Stimulated activated CD8-positive, alpha-beta memory T cell treated with anti-CD3 and anti-CD28 coated beads, Interleukin-7, amount 100 ng/mL, for 1 hour (primary cell): ENCODE data around the gene ZNF624.
"Not testable (repeated sequence)": the region's sequence is repeated elsewhere in the genome, so short reads cannot be mapped to it uniquely, and the experiment has no call there.

Experiments used
- DNase-seq, 2 donors: peaks; one replicate each; pipeline ENCODE4 v3.0.0-alpha.2; 2020; ENCODE audit warnings: low read depth in 2 of 2

The ZNF624 gene

GRCh38 chr17:16653367-16654041, at the start of gene ZNF624:
ZNF624 (minus strand) TSS chr17:16653850.
- peak; percentile 69 to 73 for DNase-seq

DNA sequence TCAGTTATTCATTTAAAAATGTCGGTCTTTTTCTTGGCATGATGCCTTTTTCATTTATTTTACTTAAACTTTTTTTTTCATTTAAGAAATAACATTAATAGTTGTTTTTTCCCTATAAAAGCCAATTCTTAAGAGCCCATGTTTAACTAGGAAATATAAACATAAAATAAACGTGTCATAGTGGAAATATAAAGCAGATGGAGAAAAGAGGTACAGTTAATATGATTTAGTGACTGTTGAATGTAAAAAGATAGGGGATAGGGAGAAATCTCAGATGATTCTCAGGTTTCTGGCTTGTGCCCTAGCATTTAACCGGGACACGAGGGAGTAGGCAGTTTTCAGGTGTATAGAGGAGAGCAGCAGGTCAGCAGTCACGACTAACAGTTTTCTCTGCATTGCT, 44.0 kb upstream of the ZNF624 start:
- not testable (repeated sequence) for DNase-seq

GRCh38 chr17:16690447-16690846, 36.8 kb upstream of the ZNF624 start:
- DNase-seq: not testable (repeated sequence)

DNA sequence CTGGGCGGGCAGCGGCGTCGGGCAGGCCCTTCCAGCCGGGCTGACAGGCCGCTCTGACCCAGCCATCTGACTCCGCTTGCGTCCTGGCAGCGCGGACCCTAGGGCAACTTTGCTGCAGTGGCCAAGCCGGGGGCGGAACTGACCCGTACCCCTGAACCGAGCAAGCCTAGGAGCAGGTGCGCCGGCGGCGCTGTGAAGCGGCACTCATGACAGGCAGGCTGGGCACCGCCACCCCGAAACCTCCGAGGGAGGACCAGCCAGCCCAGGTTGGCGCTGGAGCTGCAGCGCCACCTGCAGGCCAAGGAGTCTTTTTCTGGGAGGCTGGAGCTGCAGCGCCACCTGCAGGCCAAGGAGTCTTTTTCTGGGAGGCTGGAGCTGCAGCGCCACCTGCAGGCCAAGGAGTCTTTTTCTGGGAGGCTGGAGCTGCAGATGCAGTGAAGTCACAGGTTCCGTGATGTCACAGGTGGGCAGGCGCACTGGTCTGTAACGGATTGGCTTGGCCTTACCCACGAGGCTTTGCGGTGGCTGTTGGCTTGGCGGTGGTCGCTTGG, 36.2 kb upstream of the ZNF624 start, which contains the start of gene CCDC144A:
TSS of gene CCDC144A (plus strand) at position 511 of the 551 bp plus-strand sequence. CDS start 160 bp downstream, outside the sequence.
- DNase-seq: peak in 1 of 2 donors; percentile 13

- DNase-seq: not testable (repeated sequence)
These were observed 33.5 kb upstream of the ZNF624 start for GRCh38 chr17:16687151-16687550.

GRCh38 chr17:16686019-16686418, 32.4 kb upstream of the ZNF624 start:
- DNase-seq: not testable (repeated sequence)

DNA sequence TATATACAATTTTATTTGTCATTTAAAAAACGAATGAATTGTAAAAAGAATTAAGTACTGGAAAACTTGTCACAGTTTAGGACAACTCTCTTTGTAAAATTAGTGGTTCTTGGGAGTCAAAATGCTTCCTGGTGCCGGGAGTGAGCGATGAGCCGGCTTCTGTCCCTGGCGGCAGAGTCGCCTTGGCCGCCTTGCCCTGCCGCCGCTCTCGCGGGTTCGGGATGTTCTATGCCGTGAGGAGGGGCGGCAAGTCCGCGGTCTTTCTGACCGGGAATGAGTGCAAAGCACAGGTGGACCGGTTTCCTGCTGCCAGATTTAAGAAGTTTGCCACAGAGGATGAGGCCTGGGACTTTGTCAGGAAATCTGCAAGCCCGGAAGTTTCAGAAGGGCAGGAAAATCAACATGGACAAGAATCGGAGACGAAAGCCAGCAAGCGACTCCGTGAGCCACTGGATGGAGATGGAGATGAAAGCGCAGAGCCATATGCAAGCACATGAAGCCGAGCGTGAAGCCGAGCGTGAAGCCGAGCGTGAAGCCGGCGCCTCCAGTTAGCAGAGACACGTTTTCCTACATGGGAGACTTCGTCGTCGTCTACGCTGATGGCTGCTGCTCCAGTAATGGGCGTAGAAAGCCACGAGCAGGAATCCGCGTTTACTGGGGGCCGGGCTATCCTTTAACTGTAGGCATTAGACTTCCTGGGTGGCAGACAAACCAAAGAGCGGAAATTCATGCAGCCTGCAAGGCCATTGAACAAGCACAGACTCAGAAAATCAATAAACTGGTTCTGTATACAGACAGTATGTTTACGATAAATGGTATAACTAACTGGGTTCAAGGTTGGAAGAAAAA, 29.9 kb upstream of the ZNF624 start:
- not testable (repeated sequence) for DNase-seq

DNA sequence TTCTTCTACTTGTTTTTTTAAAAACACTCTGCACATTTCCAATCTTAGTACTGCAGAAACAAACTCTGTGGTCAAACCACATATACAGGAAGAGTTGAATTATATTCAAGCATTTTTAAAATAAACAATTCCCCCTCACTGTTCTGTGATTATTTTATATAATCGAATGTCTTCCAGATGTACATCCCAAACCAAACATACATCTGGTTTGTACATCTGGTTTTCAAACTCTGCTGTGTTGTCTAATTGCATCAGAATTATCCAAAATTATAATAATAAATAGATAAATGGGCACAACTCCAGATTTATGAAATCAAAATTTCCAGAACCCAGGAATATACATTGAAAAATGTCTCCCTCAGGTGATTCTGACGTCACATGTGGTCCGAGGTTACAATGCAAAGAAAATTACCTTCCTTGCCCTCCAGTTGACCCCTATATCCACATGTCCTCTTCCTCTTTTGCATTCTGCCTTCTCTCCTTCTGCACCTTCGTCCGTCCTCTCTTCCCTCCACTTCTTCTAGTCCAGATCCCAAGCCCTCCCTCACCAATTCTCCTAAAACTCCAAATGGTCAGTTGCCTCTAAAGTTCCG, 23.1 kb upstream of the ZNF624 start:
- DNase-seq: no peak

- not testable (repeated sequence) for DNase-seq
These were observed 13.4 kb upstream of the ZNF624 start for GRCh38 chr17:16666907-16667636.

DNA sequence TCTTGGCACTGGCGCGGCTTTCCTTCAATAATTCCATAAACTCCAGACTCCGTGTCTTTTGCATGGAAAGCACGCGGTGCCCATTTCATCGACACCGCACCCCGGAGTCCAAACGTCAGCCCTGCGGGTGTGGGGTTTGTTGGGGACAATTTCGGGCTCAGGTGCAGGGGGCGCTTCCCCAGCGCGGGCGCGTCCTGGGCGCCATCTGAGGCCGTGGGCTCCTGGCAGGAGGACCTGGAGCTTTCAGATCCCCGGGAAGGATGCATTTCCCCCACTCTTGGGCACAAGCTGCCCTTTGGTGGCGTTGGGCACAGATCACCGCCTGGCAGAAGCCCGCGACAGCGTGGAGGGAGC, 12.9 kb upstream of the ZNF624 start:
- DNase-seq: not testable (repeated sequence)

GRCh38 chr17:16662936-16663335, 9.3 kb upstream of the ZNF624 start:
- no peak for DNase-seq

DNA sequence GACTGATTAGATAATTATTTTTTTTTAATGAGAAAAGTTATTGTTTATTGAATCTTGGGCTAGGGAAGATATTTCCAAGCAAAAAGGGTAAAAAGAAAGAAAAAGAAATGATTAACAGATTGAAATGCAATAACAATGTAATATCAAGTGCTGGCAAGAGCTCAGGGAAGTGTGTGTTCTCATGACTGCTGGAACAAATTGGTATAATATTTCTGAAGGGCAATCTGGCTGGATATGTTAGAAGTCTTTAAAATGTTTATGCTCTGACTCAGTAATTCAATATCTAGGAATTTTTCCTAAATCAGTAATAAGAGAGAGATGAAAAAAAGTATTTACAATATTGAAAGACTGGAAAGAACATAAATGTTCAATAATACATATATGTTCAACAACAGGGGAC, 7.6 kb upstream of the ZNF624 start:
- DNase-seq: no peak

DNA sequence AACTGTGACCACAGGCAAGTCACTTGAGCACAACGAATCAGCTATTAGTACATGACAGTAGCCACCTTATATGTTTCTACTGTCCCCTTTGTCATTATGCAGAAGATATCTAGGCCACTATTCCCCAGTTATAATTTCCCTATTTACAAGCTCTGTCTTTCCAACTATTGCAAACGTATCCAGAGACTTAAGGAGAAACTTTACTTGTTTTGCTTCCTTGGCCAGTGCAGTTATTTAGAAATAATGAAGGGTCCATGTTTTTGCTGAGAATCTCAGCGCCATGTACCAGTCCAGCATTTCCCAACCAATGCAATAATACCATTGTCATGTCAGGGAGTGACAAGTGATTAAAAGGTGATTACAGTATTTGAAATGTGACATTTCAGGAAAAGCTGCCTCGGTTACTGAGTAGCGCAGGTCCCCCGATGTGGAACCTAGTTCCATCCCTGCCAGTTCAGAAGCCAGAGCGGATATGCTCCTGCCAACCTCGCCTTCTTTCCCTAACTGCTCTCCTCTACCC, 743 bp downstream of the ZNF624 start:
- no peak for DNase-seq

GRCh38 chr17:16652252-16652651, 1.4 kb downstream of the ZNF624 start:
- DNase-seq: no peak

DNA sequence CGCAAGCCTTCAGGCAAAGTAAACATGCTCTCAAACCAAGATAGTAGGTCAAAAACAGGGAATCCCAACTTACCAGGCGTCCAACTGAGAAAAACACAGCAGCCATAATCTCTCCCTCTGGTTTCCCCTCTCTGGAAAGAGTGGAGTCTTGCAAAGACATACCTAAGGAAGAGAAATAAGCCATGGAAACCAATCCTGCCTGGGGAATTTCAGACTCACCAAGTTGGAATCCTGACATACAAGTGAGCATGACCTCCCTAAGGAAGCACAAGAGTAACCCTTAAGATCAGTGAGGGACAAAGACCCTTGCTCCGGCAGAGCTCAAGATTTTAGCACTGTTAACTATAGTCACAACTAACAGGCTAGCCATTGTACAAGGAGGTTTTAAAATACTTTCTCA, 4.1 kb downstream of the ZNF624 start:
- no peak for DNase-seq

DNA sequence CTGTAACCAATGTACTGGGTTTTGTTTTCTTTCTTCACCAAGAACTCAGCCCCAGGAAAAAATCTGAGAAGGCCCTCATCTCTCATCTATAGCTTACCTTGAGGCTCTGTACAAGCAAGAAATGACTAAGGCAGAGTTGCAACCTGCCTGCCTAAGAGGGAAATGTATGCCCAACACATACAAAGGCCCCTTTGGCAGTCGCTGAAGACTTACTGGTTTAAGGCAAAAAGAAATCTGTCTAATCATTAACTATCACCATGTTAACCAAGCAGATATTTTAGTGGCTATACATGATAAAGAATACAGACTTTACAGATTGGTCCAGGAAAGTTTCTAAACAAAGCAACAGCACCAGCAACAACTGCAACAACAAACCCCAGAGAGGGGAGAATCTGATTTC, 14.2 kb downstream of the ZNF624 start:
- DNase-seq: no peak

DNA sequence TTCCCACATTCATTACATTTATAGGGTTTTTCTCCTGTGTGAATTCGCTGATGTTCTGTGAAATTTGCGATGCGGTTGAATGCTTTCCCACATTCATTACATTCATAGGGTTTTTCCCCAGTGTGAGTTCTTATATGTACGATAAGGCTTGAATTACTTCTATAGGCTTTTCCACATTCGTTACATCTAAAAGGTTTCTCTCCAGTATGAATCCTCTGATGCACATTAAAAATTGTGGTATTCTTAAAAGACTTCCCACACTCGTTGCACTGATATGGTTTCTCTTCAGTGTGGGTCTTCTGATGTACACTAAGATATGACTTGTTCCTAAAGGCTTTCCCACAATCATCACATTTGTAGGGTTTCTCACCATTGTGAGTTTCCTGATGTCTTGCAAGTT, 30.4 kb downstream of the ZNF624 start:
- DNase-seq: no peak

GRCh38 chr17:16622540-16623277, 30.9 kb downstream of the ZNF624 start:
- no peak for DNase-seq

DNA sequence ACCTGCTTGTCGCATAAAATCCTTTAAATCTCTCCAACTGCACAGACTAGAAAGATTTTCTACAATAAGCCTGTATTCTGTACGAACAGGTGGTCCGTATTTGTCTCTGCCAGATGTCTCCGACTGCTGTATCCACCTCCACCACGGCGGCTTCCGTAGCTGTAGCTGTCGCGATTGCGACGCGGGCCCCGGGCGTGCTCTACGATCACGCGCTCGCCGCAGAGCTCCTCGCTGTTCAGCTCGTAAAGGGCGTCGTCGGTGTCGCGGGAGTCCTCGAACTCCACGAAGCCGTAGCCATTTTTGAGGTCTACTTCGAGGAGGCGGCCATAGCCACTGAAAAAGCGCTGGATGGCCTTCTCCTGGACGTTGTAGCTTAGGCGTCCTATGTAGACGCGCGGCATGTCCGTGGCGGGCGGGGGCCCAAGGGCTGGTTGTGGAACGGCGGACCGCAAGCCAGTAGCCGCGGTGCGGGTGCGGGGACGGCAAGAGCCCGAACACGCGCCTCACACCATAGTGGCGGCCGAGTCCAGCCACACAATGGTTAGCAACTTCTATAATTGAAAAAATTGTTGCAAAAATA, 36.1 kb downstream of the ZNF624 start:
- DNase-seq: no peak

DNA sequence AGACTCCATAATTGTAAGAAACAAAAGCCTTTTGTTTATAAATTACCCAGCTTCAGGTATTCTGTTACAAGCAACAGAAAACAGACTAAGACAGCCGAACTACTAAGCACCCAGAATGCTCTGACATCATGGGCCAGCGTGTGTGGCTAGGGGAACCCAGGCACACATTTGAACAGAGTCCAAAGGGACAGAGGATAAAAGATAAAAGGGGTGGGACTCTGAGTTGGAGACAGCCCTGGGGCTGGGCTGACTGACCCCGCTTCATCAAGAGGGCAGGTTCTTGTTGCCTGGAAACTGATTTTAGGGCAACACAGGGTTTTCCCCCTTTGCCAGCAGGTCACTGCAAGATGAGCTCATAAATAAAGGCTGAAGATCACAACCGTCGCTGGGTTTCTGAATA, 54.1 kb downstream of the ZNF624 start:
- no peak for DNase-seq
